Measurements from ENCODE around the gene ITGAL. TPM values are rescaled to one million over a fixed set of nuclear protein-coding genes. Genes with fewer than 3 reads are reported as not detected.
A peak's percentile ranks its signal among the peaks of the same experiment; 100 is the strongest.

The ITGAL gene
- total and polyA plus RNA-seq, 2 of the 8 experiments (the other 6 are each of a cell fraction or from before 2014, with no cell fraction given) = not detected

- peak overlapping the region; percentile 78; the same call in 1 of the 2 replicates for H3K18ac ChIP-seq (ENCODE audit: extremely low read depth, low read length)
- H2BK12ac ChIP-seq (ENCODE audit: low read depth, low read length) = peak overlapping the region; percentile 45
- H3K36me3 ChIP-seq (ENCODE audit: control insufficient read depth in 2 of 4, insufficient read depth in 4 of 4, low read length in 3 of 4) = peaks cover 0 to 13% (median 0%) of the 10 kb centered on the region in 4 experiments; a peak in 1 of 8 replicates
- H2BK120ac ChIP-seq (replicated peaks; ENCODE audit: low read depth, low read length) = no peak overlapping the region
- H3K23ac ChIP-seq (ENCODE audit: insufficient read length) = no peak overlapping the region
- no peak overlapping the region for H3K27ac ChIP-seq (ENCODE audit: low read depth, low read length)
- peaks cover 9% of the 10 kb centered on the region for H3K79me1 ChIP-seq (ENCODE audit: low read depth, low read length)
- peaks cover 6% of the 10 kb centered on the region for H3K23me2 ChIP-seq (ENCODE audit: low read depth, low read length)
- H2BK20ac ChIP-seq (ENCODE audit: low read length) = no peak overlapping the region
- WGBS, 2 experiments (ENCODE audit: extremely low coverage in 1 of 2, insufficient coverage in 1 of 2, insufficient read length in 1 of 2, insufficient replicate concordance in 2 of 2, low coverage in 1 of 2, low lambda C conversion rate in 2 of 2, missing lambda C conversion rate in 1 of 2) = 53% methylated on average over 11 of the region's 11 CpGs; no CpG with 5 or more reads in 1 of the 2 experiments
- no peak for DNase-seq (ENCODE audit: low read depth in 1 of 2, low spot score in 2 of 2)
- H2BK5ac ChIP-seq (ENCODE audit: low read depth, low read length) = peak overlapping the region; percentile 50; the same call in 1 of the 2 replicates
- peak overlapping the region; percentile 84; the same call in 1 of the 2 replicates for H2AK5ac ChIP-seq (ENCODE audit: low read depth, low read length)
- no peak overlapping the region for H3K56ac ChIP-seq (replicated peaks; ENCODE audit: insufficient read length, low read depth, low read length)
- H3K4me1 ChIP-seq (replicated peaks in 1 of 4; ENCODE audit: control insufficient read depth in 3 of 4, insufficient read depth in 4 of 4, low read length in 3 of 4) = peaks cover 0 to 9% (median 6%) of the 10 kb centered on the region in 4 experiments; a peak in 5 of 7 replicates
- peak overlapping the region in 1 of 4 experiments; percentile 59; a peak in 3 of 7 replicates for H3K9ac ChIP-seq (replicated peaks in 1 of 4; ENCODE audit: extremely low read depth in 1 of 4, low read depth in 3 of 4, low read length in 3 of 4)
- peak overlapping the region; percentile 80 to 89 for H3K4me2 ChIP-seq (ENCODE audit: insufficient read depth in 1 of 2, low read depth in 2 of 2, low read length in 2 of 2)
- H3K4ac ChIP-seq (replicated peaks; ENCODE audit: insufficient read length, low read depth, low read length) = no peak overlapping the region
- H3K14ac ChIP-seq (ENCODE audit: insufficient read length) = no peak overlapping the region
- POLR2A ChIA-PET (ENCODE audit: partially characterized antibody) = interaction anchor here (0.8 to 1.7 kb wide), 8 partner anchors 9 to 164 kb away, joined by 3 to 10 read pairs (median 3); partner anchors contain the start of genes DCTPP1 and ZNF747
- H2BK15ac ChIP-seq (ENCODE audit: low read length) = no peak overlapping the region
- H4K8ac ChIP-seq (ENCODE audit: extremely low read depth, insufficient read depth, low read length) = peak overlapping the region; percentile 17
- peak overlapping the region; percentile 71 to 86 (median 78) for H3K4me3 ChIP-seq (ENCODE audit: extremely low read depth in 1 of 4, insufficient read depth in 2 of 4, low read depth in 3 of 4, low read length in 4 of 4)
- H4K20me1 ChIP-seq (replicated peaks in 1 of 2; ENCODE audit: control insufficient read depth in 1 of 2, insufficient read depth in 2 of 2, low read length in 2 of 2) = peaks cover 0 to 3% of the 10 kb centered on the region in 2 experiments
- no peak overlapping the region for H2AFZ ChIP-seq (ENCODE audit: low read length)
- peaks cover 0 to 4% (median 1%) of the 10 kb centered on the region in 4 experiments; a peak in 1 of 7 replicates for H3K27me3 ChIP-seq (replicated peaks in 1 of 4; ENCODE audit: control insufficient read depth in 3 of 4, extremely low read depth in 1 of 4, insufficient read depth in 3 of 4, low read length in 3 of 4)
- no peaks in the 10 kb centered on the region for H3K9me3 ChIP-seq (ENCODE audit: insufficient read depth in 2 of 2, low read depth in 1 of 2, low read length in 1 of 2)
- CTCF ChIA-PET (ENCODE audit: partially characterized antibody) = interaction anchor here (0.5 to 1.1 kb wide), 5 partner anchors 11 to 198 kb away, joined by 3 to 4 read pairs (median 3); partner anchors contain the start of gene DCTPP1
- H4K5ac ChIP-seq (ENCODE audit: insufficient read length, low read depth, low read length) = no peak overlapping the region
- H3K79me2 ChIP-seq (ENCODE audit: control insufficient read depth in 1 of 2, insufficient read depth in 2 of 2, low read length in 2 of 2) = peaks cover 0 to 12% of the 10 kb centered on the region in 2 experiments; a peak in 1 of 4 replicates
- no peak for FAIRE-seq
- peak overlapping the region; percentile 22 for H4K91ac ChIP-seq (replicated peaks; ENCODE audit: insufficient read length, low read length)
- no peak for TF ChIP-seq BACH1 (IDR thresholded peaks at IDR 0.05; ENCODE audit: low read length)
- TF ChIP-seq CBX5 (IDR thresholded peaks at IDR 0.05; ENCODE audit: low read depth, low read length) = no peak
- TF ChIP-seq YY1 (IDR thresholded peaks at IDR 0.05; ENCODE audit: low read depth, low read length) = no peak
- no peak for TF ChIP-seq EGR1 (IDR thresholded peaks at IDR 0.05; ENCODE audit: borderline replicate concordance, low read depth, low read length)
- no peak for TF ChIP-seq GTF2F1 (IDR thresholded peaks at IDR 0.05; ENCODE audit: borderline replicate concordance, low read depth, low read length)
- TF ChIP-seq SIX5 (IDR thresholded peaks at IDR 0.05; ENCODE audit: low read depth, low read length) = no peak
- TF ChIP-seq ASH2L (IDR thresholded peaks at IDR 0.05; ENCODE audit: low read length) = no peak
- TF ChIP-seq ZNF274 (IDR thresholded peaks at IDR 0.05; ENCODE audit: borderline replicate concordance, extremely low read depth, low read length) = no peak
These were observed 27.5 kb upstream of the ITGAL start for GRCh38 chr16:30445149-30445407.
